Muscle of back (tissue), 11 donors: ENCODE results near the gene SPG11. TPM values are rescaled to one million over a fixed set of nuclear protein-coding genes. Genes with fewer than 3 reads are reported as not detected.

Experiments
- DNase-seq, 3 donors: peaks; one replicate each; pipeline versions ENCODE4 v3.0.0 to v3.0.0-alpha.2; 2013
- polyA plus RNA-seq, 10 donors: library from polyadenylated mRNA; unstranded; fragments of 120-200 nt; gene quantifications; one replicate each; pipeline ENCODE4 v1.2.1, GENCODE V29; 2013; ENCODE audit not compliant: insufficient read length in 10 of 10

The SPG11 gene
- polyA plus RNA-seq, 10 donors, result 32.4 to 56.5 (median 38.3) TPM

DNA sequence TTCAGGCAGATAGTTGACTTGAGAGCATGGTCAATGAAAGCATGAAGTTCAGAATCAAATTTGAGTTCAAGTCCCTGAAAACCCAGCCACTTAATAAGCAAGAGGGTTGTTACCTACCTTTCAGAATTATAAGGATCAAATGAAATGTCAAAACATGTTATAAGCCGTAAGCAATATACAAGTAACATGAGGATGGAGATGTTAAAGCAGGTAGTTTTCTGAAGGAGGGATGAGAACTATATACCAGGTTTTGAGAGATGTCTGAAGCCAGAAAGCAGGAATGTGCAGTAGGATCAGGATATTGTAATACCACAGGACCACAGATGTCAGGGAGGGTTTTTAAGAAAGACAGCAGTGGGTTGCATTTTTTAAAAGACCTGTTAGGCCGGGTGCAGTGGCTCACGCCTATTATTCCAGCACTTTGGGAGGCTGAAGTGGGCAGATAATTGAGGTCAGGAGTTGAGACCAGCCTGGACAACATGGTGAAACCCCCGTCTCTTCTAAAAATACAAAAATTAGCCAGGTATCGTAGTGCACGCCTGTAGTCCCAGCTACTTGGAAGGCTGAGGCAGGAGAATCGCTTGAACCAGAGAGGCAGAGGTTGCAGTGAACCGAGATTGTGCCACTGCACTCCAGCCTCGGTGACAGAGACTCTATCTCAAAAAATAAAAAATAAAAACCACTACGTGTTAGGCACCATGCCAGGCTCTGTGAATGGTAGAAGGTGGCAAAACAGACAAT lies 133.4 kb downstream of the SPG11 start:
- no peak for DNase-seq

DNA sequence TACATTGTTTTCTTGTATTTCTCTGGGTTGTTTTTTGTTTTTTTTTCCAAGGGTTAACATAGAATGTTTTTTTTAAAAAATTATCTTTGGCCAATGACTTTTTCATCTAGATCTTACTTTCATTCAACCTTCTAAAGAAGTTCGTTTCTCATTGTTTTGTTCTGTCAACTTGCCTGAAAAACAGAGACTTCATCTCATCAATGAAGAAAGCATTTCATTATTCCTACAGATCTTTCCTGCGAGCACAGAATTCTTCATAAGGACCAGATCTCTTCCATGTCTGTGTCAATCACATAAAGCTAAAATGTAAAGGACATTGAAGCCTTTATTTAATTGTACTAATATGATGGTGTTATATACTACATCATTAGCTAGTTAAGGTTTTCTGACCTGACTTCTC lies 136.2 kb downstream of the SPG11 start:
- no peak for DNase-seq

DNA sequence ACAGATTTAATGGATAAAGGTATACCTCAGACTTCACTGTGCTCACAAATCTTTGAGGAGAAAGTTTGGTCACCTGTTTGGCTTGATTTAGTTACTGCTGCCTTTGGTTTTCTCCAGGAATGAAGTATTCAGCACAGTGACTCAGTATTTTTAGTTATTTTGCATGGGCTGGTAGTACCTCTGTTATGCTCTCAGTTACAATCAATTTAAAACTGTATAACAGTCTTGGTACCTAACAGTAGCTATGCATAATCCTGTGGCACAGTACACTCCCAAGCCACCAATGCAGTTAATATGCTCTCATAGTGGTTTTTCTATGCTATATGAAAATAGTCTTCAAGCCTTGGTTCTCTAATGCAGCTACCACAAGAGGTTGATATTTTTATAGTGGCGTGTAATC lies 138.4 kb downstream of the SPG11 start:
- no peak for DNase-seq

DNA sequence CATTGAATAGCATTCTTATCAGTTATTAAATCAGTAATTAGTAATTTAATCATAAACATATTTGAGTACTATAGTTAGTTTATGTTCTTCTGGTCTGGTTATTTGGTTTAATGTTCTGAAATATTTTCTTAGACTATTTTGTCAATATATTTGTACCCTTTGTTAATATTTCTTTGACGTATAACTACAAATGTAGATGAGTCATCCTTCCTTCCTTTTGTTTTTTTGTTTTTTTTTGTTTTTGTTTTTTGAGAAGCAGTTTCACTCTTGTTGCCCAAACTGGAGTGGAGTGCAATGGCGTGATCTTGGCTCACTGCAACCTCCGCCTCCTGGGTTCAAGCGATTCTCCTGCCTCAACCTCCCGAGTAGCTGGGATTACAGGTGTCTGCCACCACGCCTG lies 143.9 kb downstream of the SPG11 start:
- DNase-seq, result no peak

DNA sequence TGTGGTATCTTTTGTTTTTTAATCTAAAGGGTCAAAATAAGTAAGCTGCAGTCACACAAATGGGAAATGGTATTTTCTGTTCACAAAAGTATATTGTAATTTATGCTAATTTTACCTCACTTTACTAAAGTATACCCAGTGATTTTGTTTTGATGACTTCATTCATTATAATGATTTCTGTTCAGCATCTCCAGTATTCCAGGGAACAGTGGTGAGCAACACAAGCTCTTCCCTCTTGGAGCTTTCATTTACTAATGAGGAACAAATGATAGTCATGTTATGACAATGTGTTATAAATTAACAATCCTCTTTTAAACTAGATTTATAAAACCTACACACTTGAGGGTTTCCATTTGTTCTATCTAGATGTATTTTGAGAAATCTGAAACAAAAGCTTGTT lies 147.0 kb downstream of the SPG11 start:
- DNase-seq, result no peak

Other genes with a start within 250 kb of the SPG11 start
- 10 to 100 TPM; 33.9 to 46.6 (median 41.6) TPM for gene CTDSPL2, start 236.0 kb downstream of the SPG11 start, polyA plus RNA-seq
- gene EIF3J, start 126.5 kb downstream of the SPG11 start, polyA plus RNA-seq, result 100 to 1,000 TPM in 1 of 10 donors, 10 to 100 TPM in 9; 72.3 to 103 (median 90.1) TPM
- 1 to 10 TPM in 4 of 10 donors, under 1 TPM in 6; 0.55 to 2.1 (median 0.98) TPM for gene PATL2, start 47.7 kb upstream of the SPG11 start, polyA plus RNA-seq
- 100 to 1,000 TPM; 518 to 943 (median 622) TPM for gene B2M, start 47.9 kb upstream of the SPG11 start, polyA plus RNA-seq
- 10 to 100 TPM; 15.3 to 28.3 (median 24.9) TPM for gene TRIM69, start 72.9 kb upstream of the SPG11 start, polyA plus RNA-seq